K562 (cell line): ENCODE data around the gene MRAS. TPM values are rescaled to one million over a fixed set of nuclear protein-coding genes. Genes with fewer than 3 reads are reported as not detected.

Experiments used
- ATAC-seq: fragments of 200-7000 bp; cut with Tn5 transposase; 3 replicates; pipeline ENCODE4 v1.9.1; 2020; ENCODE audit warnings: moderate library complexity
- BruUV-seq: library from RNA; stranded (reverse); fragments of 400-500 nt; replicated peaks from 2 replicates; lab custom pipeline; 2021; lab: Mats Ljungman, UMichigan
- CTCF ChIA-PET: fragments of 300-600 bp; formaldehyde crosslinking; extraction: SDS; loops from one replicate; lab custom pipeline; 2021; ENCODE audit warnings: low intra/inter-chr PET ratio; lab: Yijun Ruan, JAX
- POLR2A ChIA-PET: fragments of 300-600, 350-650 bp; sonication (Branson Sonifier 250); formaldehyde crosslinking; extraction: SDS; loops from one replicate; lab custom pipeline; 2021; ENCODE audit warnings: antibody characterized with exemption, inconsistent platforms; lab: Yijun Ruan, JAX
- DNase-seq, 4 experiments: peaks; one replicate each; pipeline versions ENCODE4 v3.0.0 to v3.0.0-alpha.2; 2011 to 2018; ENCODE audit warnings: low spot score in 3 of 4, mixed read lengths in 3 of 4; ENCODE audit errors: extremely low read depth in 1 of 4
- FAIRE-seq: peaks from 2 replicates; lab custom pipeline; 2011; peaks lifted over from hg19 to GRCh38; lab: Jason Lieb, UNC
- H2AFZ ChIP-seq: 2 replicates; pipeline ENCODE4 v1.6.0; 2011; ENCODE audit warnings: low read depth, low read length, control low read depth, inconsistent platforms
- H3K27ac ChIP-seq: fragments of 200-600 bp; 3 replicates; pipeline ENCODE4 v1.8.0; 2011; ENCODE audit warnings: low read depth, mild to moderate bottlenecking, control low read depth, inconsistent platforms, low read length, moderate library complexity, mixed read lengths; ENCODE audit errors: extremely low read depth
- H3K27me3 ChIP-seq, 2 experiments: fragments of 300-600 bp in 1 of 2; 2 replicates in 1 of 2; 3 replicates in 1 of 2; pipeline versions ENCODE4 v1.6.0 to v1.8.0; 2011; ENCODE audit warnings: inconsistent platforms in 2 of 2, low read length in 2 of 2, mild to moderate bottlenecking in 1 of 2, mixed read lengths in 1 of 2, moderate library complexity in 1 of 2; ENCODE audit not compliant: control insufficient read depth in 2 of 2, insufficient read depth in 2 of 2
- H3K36me3 ChIP-seq: fragments of 300-600 bp; 3 replicates; pipeline ENCODE4 v1.8.0; 2011; ENCODE audit warnings: mild to moderate bottlenecking, low read length, inconsistent platforms; ENCODE audit not compliant: control insufficient read depth, insufficient read depth
- H3K4me1 ChIP-seq, 2 experiments: fragments of 200-600 bp in 1 of 2; replicated peaks in 1 of 2; 2 replicates in 1 of 2; 3 replicates in 1 of 2; pipeline versions ENCODE4 v1.5.1 to v1.8.0; 2011; ENCODE audit warnings: inconsistent platforms in 2 of 2, low read length in 2 of 2, mild to moderate bottlenecking in 1 of 2, mixed read lengths in 1 of 2, moderate library complexity in 1 of 2; ENCODE audit not compliant: control insufficient read depth in 2 of 2, insufficient read depth in 2 of 2
- H3K4me2 ChIP-seq: 2 replicates; pipeline ENCODE4 v1.6.1; 2011; ENCODE audit warnings: low read length, control low read depth, inconsistent platforms, mixed read lengths; ENCODE audit not compliant: insufficient read depth
- H3K4me3 ChIP-seq: fragments of 200-600 bp; sonication (generic), shearing (Covaris generic); 2 replicates; pipeline ENCODE4 v1.5.1; 2016; ENCODE audit warnings: control low read depth, inconsistent platforms
- H3K79me2 ChIP-seq: fragments of 200-600 bp; 3 replicates; pipeline ENCODE4 v1.8.0; 2011; ENCODE audit warnings: low read length, inconsistent platforms; ENCODE audit not compliant: control insufficient read depth, insufficient read depth
- H3K9ac ChIP-seq, 2 experiments: 2 replicates each; pipeline versions ENCODE4 v1.6.0 to v1.6.1; 2011; ENCODE audit warnings: low read depth in 2 of 2, low read length in 2 of 2, control low read depth in 1 of 2, inconsistent platforms in 1 of 2, mild to moderate bottlenecking in 1 of 2, mixed read lengths in 1 of 2; ENCODE audit not compliant: insufficient read depth in 1 of 2
- H3K9me1 ChIP-seq: one replicate; pipeline ENCODE4 v1.6.0; 2011; ENCODE audit warnings: inconsistent platforms, mild to moderate bottlenecking, low read length, moderate library complexity; ENCODE audit not compliant: control insufficient read depth, insufficient read depth
- H3K9me3 ChIP-seq: replicated peaks from 2 replicates; pipeline ENCODE4 v1.5.1; 2011; ENCODE audit warnings: low read depth, low read length, inconsistent platforms; ENCODE audit not compliant: control insufficient read depth, insufficient read depth
- H4K20me1 ChIP-seq: replicated peaks from 2 replicates; pipeline ENCODE4 v1.6.1; 2011; ENCODE audit warnings: low read length, inconsistent platforms, mixed read lengths; ENCODE audit not compliant: control insufficient read depth, insufficient read depth
- ESRRA ChIP-seq: fragments of 450-650 bp; IDR thresholded peaks from 2 replicates; pipeline ENCODE4 v1.6.1; 2014; ENCODE audit warnings: low read depth, mild to moderate bottlenecking, moderate library complexity, borderline replicate concordance
- ZBTB1 ChIP-seq: sonication (generic); formaldehyde crosslinking; IDR thresholded peaks from 2 replicates; pipeline ENCODE4 v1.8.1; 2023; ENCODE audit warnings: missing genetic modification reagents, low read depth, mild to moderate bottlenecking, borderline replicate concordance
- WGBS: fragments of 100-300 bp; shearing (Covaris generic); methylation state at CpG from one replicate; pipeline ENCODE4 v1.1.6; 2016; ENCODE audit warnings: low coverage, mixed read lengths; ENCODE audit not compliant: insufficient coverage; ENCODE audit errors: missing lambda C conversion rate; 5-methylcytosine and 5-hydroxymethylcytosine counted together
- in situ Hi-C: fragments of 300-500 bp; cut with MboI; formaldehyde crosslinking; loops from 4 replicates; pipeline ENCODE4 v1.15.0; 2018; ENCODE audit warnings: inconsistent platforms, mixed read lengths
- intact Hi-C: fragments of 100-400 bp; cut with micrococcal nuclease; formaldehyde crosslinking; loops from 2 replicates; pipeline ENCODE4 v1.14.2; 2022
- polyA plus RNA-seq, 8 experiments: library from polyadenylated mRNA; depleted of rRNA in 4 of 8; stranded (reverse) in 5 of 8; unstranded in 3 of 8; fragments of >200 nt; fragmentation: Nextera tagmentation in 2 of 8; fragmentation: Illumina TruSeq in 1 of 8; extraction: Ambion mirVana in 2 of 8; extraction: Trizol in 1 of 8; gene quantifications; 2 replicates each; pipeline versions ENCODE4 v1.2.1 to v1.2.3, GENCODE V29; 2011 to 2014; ENCODE audit warnings: inconsistent platforms in 1 of 8, missing spikeins in 1 of 8
- total RNA-seq, 7 experiments: library from RNA; depleted of rRNA in 6 of 7; stranded (reverse); fragments of >200 nt in 6 of 7; fragmentation: Illumina TruSeq in 2 of 7; extraction: Trizol in 2 of 7; gene quantifications; 2 replicates each; pipeline versions ENCODE4 v1.2.1 to v1.2.3, GENCODE V29; 2011 to 2021; ENCODE audit warnings: low replicate concordance in 1 of 7
- TF ChIP-seq, protein P1 (sequence below), 2 experiments: fragments of 450-650 bp; IDR thresholded peaks; 2 replicates each; pipeline ENCODE4 v1.6.1; 2016; ENCODE audit warnings: mild to moderate bottlenecking in 2 of 2, borderline replicate concordance in 1 of 2, low read depth in 1 of 2, moderate library complexity in 1 of 2

MRAS gene
- total and polyA plus RNA-seq, 9 of the 15 experiments (the other 6 are each of a cell fraction or from before 2014, with no cell fraction given) = 1.5 to 10.0 (median 5.0) TPM

DNA sequence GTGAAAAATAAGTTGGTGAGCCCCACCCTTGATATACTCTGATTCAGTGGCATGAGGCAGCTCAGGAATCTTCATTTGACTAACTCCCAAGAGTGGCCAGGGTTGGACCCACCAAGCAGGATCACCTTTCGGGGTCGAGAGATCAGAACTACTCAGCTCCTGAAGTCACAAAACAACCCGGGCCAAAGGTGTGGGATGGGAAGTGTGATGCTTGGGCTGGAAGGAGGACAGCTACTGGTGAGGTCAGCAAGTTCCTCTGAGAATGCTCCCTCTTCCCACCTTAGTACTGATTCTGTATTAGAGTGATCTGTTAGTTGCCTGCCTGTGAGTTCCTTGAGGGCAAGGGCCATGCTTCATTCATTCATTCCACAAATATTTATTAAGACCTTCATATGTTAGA lies 101.1 kb downstream of the MRAS start (continued):
- TF ChIP-seq, protein P1, sequence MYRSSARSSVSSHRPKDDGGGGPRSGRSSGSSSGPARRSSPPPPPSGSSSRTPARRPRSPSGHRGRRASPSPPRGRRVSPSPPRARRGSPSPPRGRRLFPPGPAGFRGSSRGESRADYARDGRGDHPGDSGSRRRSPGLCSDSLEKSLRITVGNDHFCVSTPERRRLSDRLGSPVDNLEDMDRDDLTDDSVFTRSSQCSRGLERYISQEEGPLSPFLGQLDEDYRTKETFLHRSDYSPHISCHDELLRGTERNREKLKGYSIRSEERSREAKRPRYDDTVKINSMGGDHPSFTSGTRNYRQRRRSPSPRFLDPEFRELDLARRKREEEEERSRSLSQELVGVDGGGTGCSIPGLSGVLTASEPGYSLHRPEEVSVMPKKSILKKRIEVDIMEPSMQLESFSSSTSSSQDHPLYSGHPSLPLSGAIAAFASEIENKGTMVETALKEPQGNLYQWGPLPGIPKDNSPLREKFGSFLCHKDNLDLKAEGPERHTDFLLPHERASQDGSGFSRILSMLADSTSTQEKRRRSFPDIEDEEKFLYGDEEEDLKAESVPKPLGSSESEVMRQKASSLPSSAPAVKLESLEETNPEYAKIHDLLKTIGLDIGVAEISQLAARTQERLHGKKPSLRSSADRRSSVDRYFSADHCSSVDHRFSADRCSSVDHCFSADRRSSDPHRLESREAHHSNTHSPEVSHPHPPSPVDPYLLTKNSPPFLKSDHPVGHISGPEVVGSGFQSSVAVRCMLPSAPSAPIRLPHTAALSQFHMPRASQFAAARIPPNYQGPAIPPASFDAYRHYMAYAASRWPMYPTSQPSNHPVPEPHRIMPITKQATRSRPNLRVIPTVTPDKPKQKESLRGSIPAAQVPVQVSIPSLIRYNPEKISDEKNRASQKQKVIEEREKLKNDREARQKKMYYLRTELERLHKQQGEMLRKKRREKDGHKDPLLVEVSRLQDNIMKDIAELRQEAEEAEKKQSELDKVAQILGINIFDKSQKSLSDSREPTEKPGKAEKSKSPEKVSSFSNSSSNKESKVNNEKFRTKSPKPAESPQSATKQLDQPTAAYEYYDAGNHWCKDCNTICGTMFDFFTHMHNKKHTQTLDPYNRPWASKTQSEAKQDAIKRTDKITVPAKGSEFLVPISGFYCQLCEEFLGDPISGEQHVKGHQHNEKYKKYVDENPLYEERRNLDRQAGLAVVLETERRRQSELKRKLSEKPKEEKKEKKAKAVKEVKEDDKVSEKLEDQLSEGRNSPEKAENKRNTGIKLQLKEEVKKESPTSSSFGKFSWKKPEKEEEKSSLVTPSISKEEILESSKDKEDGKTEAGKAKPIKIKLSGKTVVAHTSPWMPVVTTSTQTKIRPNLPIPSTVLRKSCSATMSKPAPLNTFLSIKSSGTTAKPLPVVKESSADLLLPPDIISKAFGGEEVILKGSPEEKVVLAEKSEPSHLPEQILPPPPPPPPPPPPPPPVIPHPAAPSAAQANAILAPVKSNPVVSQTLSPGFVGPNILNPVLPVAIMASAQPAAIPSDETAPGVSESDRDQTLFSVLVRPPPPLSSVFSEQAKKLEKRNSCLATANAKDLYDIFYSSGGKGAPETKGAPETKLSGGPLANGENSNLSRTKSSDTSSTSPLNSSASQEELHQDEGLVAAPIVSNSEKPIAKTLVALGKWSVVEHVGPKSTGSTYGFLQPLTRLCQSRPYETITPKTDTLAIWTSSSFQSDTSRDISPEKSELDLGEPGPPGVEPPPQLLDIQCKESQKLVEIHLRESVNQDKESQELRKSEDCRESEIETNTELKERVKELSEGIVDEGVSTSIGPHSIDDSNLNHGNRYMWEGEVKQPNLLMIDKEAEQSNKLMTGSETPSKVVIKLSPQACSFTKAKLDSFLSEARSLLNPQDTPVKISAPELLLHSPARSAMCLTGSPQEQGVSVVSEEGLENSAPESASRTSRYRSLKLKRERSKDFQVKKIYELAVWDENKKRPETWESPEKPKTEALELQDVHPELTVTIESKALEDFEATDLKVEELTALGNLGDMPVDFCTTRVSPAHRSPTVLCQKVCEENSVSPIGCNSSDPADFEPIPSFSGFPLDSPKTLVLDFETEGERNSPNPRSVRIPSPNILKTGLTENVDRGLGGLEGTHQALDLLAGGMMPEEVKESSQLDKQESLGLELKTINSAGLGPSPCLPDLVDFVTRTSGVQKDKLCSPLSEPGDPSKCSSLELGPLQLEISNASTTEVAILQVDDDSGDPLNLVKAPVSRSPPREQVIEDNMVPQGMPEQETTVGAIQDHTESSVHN (IDR thresholded peaks at IDR 0.05; ENCODE audit: borderline replicate concordance in 1 of 2, low read depth in 1 of 2) = no peak
- TF ChIP-seq, all 486 proteins: peak for 0

DNA sequence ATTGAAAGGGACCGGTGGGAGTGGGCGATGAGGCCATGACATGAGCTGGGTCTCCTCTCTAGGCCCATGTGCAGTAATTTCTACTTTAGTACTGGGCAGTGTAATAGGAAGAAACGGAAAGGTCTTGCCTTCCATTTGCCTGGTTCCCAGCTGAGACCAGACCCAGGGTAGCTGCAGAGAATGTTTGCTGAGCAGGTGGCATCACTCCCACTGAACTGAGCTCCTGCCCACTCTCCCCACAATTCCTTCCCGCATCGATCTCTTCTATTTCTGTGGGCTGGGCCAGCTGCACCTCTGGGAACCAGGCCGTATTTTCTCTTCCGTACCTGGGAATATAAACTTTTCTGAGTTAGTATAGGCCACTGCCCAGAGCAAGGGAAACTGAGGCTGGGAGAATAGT lies 101.8 kb downstream of the MRAS start:
- POLR2A ChIA-PET = no interaction called here
- Histone ChIP-seq H3K27ac (no peak overlapping the region), H3K79me2 (no peaks in the 10 kb centered on the region)
- TF ChIP-seq ESRRA (no peak), ZBTB1 (no peak)
- TF ChIP-seq, all 486 proteins: peak for 0
- H3K27me3 ChIP-seq = peaks cover 6 to 30% of the 10 kb centered on the region in 2 experiments; a peak in 3 of 5 replicates
- ATAC-seq (no peak), FAIRE-seq (no peak), DNase-seq (no peak)
- H3K9me3 ChIP-seq = no peaks in the 10 kb centered on the region
- H2AFZ ChIP-seq = no peak overlapping the region
- no peaks in the 10 kb centered on the region for H3K9me1 ChIP-seq
- H3K4me2 ChIP-seq = no peak overlapping the region
- WGBS = 16% methylated on average over 5 of the region's 7 CpGs
- no peak overlapping the region for H3K9ac ChIP-seq
- H3K36me3 ChIP-seq = no peaks in the 10 kb centered on the region
- intact Hi-C loops = no loop called here
- no peak overlapping the region for H3K4me3 ChIP-seq
- in situ Hi-C loops = no loop called here
- peaks cover 0 to 6% of the 10 kb centered on the region in 2 experiments; a peak in 2 of 5 replicates for H3K4me1 ChIP-seq
- no TSS peak for BruUV-seq
- H4K20me1 ChIP-seq = no peaks in the 10 kb centered on the region; the same call in 1 of the 2 replicates
- CTCF ChIA-PET = no interaction called here
